Measurements from ENCODE around the gene GPR37. TPM values are rescaled to one million over a fixed set of nuclear protein-coding genes. Genes with fewer than 3 reads are reported as not detected.
A peak's percentile ranks its signal among the peaks of the same experiment; 100 is the strongest.

Gene GPR37, protein sequence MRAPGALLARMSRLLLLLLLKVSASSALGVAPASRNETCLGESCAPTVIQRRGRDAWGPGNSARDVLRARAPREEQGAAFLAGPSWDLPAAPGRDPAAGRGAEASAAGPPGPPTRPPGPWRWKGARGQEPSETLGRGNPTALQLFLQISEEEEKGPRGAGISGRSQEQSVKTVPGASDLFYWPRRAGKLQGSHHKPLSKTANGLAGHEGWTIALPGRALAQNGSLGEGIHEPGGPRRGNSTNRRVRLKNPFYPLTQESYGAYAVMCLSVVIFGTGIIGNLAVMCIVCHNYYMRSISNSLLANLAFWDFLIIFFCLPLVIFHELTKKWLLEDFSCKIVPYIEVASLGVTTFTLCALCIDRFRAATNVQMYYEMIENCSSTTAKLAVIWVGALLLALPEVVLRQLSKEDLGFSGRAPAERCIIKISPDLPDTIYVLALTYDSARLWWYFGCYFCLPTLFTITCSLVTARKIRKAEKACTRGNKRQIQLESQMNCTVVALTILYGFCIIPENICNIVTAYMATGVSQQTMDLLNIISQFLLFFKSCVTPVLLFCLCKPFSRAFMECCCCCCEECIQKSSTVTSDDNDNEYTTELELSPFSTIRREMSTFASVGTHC
- 1.8 and 1.9 TPM in 2 replicates for total RNA-seq (2021)
- Bru-seq, nascent RNA = percentile 30 among the genes with signal in this experiment
- BruChase-seq, experiment 1, labeled RNA remaining after a 2-hour chase = percentile 37 among the genes with signal in this experiment
- BruChase-seq, experiment 2, labeled RNA remaining after a 6-hour chase = percentile 28 among the genes with signal in this experiment
- long read RNA-seq, partial matches to known transcripts = 0 of 2 reads
- long read RNA-seq, other reads (novel, unspliced or antisense) = 0 of 2 reads

DNA sequence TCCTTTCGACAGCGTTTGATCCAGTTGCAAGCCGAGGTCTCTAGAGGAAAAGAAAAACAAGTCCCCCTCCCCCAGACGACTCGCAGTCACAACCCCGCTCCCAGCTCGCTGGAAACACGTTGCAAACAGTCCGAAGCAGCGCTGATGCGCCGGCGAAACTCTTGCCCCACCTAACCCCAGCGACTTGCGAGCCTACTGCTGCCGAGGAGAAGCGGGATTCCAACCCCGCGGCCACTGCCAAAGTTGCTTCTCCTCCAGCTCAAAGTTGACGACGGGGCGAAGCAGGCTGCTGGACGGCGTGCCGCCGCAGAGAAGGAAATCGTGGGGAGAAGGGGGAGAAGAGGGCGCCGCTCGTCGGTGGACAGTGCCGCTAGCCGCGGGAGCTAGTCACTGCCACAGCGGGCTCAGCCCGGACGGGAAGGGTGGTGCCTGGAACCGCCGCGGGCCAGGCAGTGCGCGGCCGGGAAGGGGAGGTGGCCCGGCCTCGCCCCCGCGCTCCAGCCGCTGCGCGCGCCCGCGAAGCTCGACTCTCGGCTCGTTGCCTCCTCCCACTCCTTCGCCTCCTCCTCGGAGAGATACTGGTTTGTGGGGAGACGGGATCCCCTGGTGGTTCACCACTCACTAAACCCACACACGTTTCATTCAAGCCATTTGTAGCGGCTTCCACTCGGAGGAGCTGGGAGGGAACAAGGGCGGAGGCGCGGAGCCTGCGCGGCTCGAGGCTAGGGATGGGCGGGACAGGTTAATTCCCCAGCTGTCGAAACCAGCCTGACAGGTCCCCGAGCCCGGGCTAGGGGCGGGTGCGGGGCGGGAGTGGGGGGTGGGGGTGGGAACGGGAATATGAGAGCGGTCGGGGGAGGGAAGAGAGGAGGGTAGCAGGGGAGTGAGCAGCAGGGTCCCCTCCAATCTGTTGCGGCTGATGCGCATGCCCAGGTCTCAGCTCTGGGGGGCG, at the start of gene GPR37:
GPR37 (minus strand) TSS at position 392 of the 952 bp plus-strand sequence. CDS start 816 bp downstream, outside the sequence.
- no peak within 1 kb of the TSS for H3K27ac ChIP-seq
- TF ChIP-seq, protein P1, sequence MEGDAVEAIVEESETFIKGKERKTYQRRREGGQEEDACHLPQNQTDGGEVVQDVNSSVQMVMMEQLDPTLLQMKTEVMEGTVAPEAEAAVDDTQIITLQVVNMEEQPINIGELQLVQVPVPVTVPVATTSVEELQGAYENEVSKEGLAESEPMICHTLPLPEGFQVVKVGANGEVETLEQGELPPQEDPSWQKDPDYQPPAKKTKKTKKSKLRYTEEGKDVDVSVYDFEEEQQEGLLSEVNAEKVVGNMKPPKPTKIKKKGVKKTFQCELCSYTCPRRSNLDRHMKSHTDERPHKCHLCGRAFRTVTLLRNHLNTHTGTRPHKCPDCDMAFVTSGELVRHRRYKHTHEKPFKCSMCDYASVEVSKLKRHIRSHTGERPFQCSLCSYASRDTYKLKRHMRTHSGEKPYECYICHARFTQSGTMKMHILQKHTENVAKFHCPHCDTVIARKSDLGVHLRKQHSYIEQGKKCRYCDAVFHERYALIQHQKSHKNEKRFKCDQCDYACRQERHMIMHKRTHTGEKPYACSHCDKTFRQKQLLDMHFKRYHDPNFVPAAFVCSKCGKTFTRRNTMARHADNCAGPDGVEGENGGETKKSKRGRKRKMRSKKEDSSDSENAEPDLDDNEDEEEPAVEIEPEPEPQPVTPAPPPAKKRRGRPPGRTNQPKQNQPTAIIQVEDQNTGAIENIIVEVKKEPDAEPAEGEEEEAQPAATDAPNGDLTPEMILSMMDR (conservative IDR thresholded peaks at IDR 0.05) = no peak; the same call in 1 of the 2 replicates
- TF ChIP-seq EZH2 (IDR thresholded peaks at IDR 0.05; ENCODE audit: low read depth) = no peak
- H2AFZ ChIP-seq = peak within 1 kb of the TSS; percentile 95
- peak; percentile 63 to 87 for DNase-seq
- no peaks in the 10 kb centered on the region; the same call in 1 of the 2 replicates for H3K4me1 ChIP-seq (replicated peaks; ENCODE audit: insufficient read depth)
- no peaks in the 10 kb centered on the region for H3K9me2 ChIP-seq (ENCODE audit: insufficient read depth)
- H3K4me3 ChIP-seq = peak within 1 kb of the TSS; percentile 73
- H4K20me1 ChIP-seq (ENCODE audit: insufficient read depth) = no peaks in the 10 kb centered on the region
- peaks cover 2% of the 10 kb centered on the region; the same call in 1 of the 2 replicates for H3K27me3 ChIP-seq (ENCODE audit: insufficient read depth, low read depth)
- intact Hi-C loops (cut with micrococcal nuclease; ENCODE audit: unreplicated experiment) = loop anchor here (1.0 kb wide), 2 partner anchors 98 to 612 kb away; no protein-coding TSS in a partner anchor
- no peaks in the 10 kb centered on the region for H3K79me2 ChIP-seq (ENCODE audit: low read depth)
- ChIA-PET CTCF (interaction anchor here (0.6 kb wide), 1 partner anchor 613 kb away, joined by 3 read pairs; no protein-coding TSS in a partner anchor), POLR2A (ENCODE audit: unreplicated experiment) (interaction anchor here (0.5 kb wide), 1 partner anchor 206 kb away, joined by 3 read pairs; no protein-coding TSS in a partner anchor)
- no TSS peak for BruUV-seq (replicated peaks)
- H3F3A ChIP-seq (ENCODE audit: insufficient read depth, low read depth) = 0 out of 2 replicates have a peak, but pooled peaks cover 3% of the 10 kb centered on the region
- no peaks in the 10 kb centered on the region for H3K9me3 ChIP-seq (ENCODE audit: insufficient read depth, low read depth)
- H3K4me2 ChIP-seq = peak within 1 kb of the TSS; percentile 79
- no peaks in the 10 kb centered on the region for H3K36me3 ChIP-seq (ENCODE audit: low read depth)

DNA sequence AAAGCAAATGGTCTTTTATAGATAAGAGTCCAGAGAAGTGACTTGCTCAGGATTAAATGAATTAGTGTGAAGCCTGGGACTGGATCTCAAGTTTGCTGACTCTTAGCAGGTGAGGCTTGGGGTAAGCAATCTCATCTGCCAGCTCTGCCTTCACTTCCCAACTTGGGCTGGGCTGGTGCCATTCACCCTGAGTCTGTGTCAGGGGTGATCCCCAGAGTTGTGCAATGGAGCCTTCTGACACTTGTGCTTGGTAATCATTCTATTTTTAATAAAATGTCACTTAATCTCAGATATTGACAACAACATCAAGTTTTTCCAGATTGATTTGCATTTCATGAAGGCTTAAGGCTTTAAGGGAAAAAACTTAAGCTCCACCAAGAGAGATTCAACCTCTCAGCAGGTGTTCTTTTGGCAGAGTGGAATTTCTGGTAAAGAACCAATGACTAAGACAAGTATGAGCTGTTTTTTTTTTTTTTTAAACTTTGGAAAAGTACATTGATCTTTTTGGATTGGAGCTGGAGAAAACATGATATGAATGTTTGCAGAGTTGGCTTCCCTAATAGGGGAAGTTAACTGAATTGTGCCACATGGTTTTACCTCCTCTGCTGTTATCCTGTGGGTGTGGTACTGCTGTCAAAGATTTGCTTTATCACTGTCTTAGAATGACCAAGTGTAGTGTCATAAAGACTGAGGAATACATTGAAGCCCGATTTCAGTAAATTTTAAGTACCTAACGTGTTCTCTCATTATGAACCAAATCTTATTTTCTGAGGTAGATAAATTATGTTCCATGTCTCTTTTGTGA, 48.6 kb upstream of the GPR37 start:
- H3K79me2 ChIP-seq (ENCODE audit: low read depth) = no peaks in the 10 kb centered on the region
- H3K36me3 ChIP-seq (ENCODE audit: low read depth) = no peaks in the 10 kb centered on the region
- intact Hi-C loops (cut with micrococcal nuclease; ENCODE audit: unreplicated experiment) = no loop called here
- H3F3A ChIP-seq (ENCODE audit: insufficient read depth, low read depth) = no peaks in the 10 kb centered on the region
- H3K4me1 ChIP-seq (replicated peaks; ENCODE audit: insufficient read depth) = no peaks in the 10 kb centered on the region
- H3K4me3 ChIP-seq = no peak overlapping the region
- no peaks in the 10 kb centered on the region for H3K9me2 ChIP-seq (ENCODE audit: insufficient read depth)
- POLR2A ChIA-PET (ENCODE audit: unreplicated experiment) = no interaction called here
- no peak overlapping the region for H3K4me2 ChIP-seq
- no peaks in the 10 kb centered on the region for H3K27me3 ChIP-seq (ENCODE audit: insufficient read depth, low read depth)
- no peak overlapping the region for H3K27ac ChIP-seq
- DNase-seq = no peak
- H4K20me1 ChIP-seq (ENCODE audit: insufficient read depth) = no peaks in the 10 kb centered on the region
- no TSS peak for BruUV-seq (replicated peaks)
- no peaks in the 10 kb centered on the region for H3K9me3 ChIP-seq (ENCODE audit: insufficient read depth, low read depth)
- no peak overlapping the region for H2AFZ ChIP-seq
- CTCF ChIA-PET = no interaction called here
- TF ChIP-seq EZH2 (IDR thresholded peaks at IDR 0.05; ENCODE audit: low read depth) = no peak
- TF ChIP-seq, protein P1 (conservative IDR thresholded peaks at IDR 0.05) = no peak

Measured in PC-9 (cell line).